AG20443 (cell line): Measurements from ENCODE around the gene DNAH10.

Source experiments
- DNase-seq: peaks from one replicate; pipeline ENCODE4 v3.0.0; 2012; ENCODE audit warnings: low spot score, mixed read lengths

The DNAH10 gene

DNA sequence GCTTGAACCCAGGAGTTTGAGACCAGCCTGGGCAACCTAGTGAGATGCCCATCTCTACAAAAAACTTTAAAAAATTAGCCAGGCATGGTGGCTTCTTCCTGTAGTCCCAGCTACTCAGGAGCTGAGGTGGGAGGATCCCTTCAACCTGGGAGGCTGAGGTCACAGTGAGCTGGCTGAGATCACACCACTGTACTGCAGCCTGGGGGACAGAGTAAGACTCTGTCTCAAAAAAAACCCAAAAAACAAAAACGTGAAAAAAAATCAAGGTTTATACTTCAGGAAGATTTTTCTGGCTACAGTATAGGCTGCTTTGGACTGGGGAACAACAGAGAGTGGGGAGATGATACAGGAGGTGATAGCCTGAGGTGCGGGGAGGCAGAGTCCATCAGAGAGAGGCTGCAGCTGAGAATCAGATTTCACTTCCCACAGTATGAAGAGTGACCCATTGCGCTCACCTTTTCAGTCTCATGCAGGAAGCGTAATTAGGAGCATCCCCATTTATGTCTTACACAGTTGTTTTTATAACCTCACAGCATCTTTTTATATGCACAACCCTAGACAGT is 28.9 kb downstream of the DNAH10 start:
- DNase-seq = no peak

DNA sequence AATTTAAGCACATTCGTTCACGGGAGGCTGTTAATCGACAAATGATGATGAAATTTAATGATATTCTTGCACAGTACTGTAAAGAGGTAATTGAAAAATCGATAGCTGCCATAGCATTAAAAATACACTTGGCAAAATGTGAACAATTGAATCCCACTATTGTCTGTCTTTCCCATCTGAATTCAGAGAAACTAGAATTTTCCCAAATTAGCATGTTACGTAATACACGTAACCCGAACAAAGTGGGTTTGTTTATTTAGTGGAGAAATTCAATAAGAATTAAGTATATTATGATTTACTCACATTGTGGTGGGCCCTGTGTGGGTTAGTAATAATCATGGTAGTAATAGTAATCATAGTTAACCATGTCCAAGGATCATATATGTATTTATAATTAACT is 31.9 kb downstream of the DNAH10 start:
- no peak for DNase-seq

DNA sequence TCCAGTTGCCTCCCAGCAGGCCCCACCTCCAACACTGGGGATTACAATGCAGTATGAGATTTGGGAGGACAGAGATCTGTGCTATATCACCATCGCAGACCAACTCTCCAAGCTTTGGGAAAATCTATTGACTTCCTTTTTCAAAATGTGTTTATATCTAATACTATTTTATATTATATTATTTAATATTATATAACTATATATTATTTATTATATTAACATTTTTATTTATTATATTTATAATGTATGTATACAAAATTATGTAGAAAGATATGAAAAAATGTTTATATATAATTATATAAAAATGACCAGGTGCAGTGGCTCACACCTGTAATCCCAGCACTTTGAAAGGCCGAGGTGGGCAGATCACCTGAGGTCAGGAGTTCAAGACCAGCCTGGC is 36.4 kb downstream of the DNAH10 start:
- no peak for DNase-seq

DNA sequence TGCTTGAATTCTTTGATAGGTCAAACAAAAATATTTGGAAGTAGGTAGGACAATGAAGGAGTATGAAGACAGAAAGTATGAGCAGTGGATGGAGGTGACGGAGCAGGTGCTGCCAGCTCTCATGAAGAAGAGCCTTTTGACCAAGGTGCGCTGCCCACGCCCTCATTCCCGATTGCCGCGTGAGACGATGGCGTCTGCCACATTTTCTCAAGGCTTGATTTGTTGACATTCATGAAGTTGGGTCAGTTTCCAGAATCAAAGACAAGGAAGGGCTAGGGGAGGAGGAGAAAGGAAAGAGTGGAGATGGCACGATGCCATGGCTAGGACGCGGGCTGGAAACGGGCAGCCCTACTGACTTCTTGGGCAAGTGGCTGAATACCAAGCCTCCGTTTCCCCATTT is 37.1 kb downstream of the DNAH10 start:
- no peak for DNase-seq

DNA sequence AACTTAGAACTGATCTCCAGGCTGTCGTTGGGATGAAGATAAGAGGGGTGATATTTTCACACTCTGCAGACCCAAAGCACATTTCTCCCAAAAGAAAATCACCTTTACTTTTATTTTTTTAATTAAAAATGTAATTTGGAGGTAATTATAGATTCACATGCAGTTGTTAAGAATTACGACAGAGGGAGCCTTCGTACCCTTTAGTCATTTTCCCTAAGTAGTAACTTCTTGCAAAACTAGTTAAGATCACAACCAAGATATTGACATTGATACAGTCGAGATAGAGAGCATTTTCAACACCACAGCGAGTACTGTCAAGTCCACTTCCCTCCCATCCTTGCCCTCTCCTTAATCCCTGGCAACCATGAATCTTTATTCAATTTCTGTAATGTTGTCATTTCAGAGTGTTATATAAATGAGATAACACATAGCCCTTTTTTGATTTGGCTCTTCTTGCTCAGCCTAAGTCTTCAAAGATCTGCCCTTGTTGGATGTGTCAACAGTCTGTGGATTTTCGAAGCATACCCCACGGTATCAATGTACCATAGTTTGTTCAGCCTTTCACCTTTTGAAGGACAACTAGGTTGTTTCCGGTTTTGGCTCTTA is 39.6 kb downstream of the DNAH10 start:
- DNase-seq = peak; percentile 43

DNA sequence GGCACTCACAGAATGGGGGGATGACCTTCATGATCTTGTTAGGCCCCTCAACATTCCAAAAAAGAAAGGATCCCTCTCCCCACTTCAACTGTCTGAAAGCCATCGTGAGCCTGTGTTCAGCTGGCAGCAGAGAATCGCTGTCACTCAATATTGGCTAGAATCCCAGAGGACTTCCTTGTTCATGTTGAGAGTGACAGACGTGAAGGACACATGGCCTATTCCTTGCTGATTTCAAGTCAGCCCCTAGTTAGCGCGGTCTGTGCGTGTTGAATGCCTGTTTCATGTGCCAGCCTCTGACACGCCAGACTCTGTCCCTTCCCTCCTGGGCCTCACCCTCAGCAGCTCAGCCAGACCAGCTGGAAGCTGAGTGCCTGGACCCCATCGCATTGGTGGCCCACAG is 43.1 kb downstream of the DNAH10 start:
- no peak for DNase-seq

DNA sequence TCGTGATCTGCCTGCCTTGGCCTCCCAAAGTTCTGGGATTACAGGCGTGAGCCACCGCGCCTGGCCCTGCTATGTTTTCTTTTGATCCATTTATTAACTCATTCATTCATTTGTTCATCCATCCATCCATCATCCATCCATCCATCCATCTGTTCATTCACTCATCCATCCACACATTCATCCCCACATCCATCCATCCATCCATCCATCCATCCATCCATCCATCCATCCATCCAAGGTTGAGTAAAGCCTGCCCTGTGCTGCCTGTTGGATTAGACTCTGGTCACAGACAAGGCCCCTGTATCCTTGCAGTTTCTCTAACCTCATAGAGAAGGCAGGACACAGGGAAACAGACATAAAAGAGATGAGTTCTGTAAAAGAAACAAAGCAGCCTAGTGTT is 44.9 kb downstream of the DNAH10 start:
- no peak for DNase-seq

DNA sequence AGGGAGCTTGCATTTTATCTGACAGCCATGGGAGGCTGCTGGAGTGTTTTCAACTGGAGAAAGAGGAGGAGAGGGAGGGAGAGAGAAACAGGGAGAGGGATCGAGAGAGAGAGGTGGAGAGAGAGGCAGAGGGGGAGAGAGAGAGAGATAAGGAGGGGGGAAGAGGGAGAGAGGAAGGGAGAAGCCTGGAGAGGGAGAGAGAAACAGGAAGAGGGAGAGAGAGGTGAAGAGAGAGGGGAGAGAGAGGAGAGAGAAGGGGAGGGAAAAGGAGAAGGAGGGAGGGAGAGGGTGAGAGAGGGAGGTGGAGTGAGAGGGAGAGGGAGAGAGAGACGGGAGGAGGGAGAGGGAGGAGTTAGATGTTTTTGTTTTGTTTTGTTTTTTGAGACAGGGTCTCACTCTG is 45.6 kb downstream of the DNAH10 start:
- DNase-seq = no peak

DNA sequence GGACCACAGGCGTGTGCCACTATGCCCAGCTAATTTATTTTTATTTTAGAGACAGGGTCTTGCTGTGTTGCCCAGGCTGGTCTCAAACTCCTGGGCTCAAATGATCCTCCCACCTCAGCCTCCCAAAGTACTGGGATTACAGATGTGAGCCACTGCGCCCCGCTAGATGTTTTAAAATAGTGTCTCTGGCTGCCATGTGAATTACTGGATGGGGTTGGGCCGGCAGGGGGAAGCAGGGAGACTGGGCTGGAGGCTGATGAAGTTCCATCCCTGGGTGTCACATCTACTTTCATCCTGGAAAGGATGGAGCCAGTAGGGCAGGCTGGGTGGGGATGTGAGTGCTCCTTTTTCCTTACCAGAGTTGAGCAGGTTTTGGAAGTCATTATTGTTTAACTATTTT is 46.1 kb downstream of the DNAH10 start:
- DNase-seq = peak; percentile 66

DNA sequence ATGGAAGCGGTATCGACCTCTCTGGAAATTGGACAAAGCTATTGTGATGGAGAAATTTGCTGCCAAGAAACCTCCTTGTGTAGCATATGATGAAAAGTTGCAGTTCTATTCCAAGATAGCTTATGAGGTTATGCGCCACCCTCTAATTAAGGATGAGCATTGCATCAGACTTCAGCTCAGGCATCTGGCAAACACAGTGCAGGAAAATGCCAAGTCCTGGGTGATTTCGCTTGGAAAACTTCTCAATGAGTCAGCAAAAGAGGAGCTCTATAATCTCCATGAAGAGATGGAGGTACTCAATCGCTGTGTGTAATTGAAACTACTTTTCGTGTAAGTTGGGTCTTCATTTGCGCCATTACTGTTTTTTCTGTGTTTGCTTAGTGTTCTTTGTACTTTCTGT is 51.2 kb downstream of the DNAH10 start:
- peak; percentile 69 for DNase-seq

DNA sequence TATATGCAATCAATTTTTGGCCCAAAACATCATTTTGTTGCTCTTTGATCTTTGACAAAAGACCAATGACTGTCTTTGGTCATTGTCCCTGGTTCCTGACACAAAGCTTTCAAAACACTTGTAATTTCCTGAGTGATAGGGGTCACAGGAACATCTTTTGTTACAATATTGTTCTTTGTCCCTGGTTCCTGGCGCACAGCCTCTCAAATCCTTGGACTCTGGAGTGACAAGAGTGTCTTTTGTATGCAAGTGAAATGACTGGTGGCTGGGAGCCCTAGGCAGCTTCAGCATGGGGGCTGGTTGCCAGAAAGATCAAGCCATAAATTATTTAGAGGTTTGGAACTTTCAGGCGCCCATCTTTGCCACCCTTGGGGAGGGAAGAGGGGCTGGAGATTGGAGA is 53.9 kb downstream of the DNAH10 start:
- DNase-seq = no peak

DNA sequence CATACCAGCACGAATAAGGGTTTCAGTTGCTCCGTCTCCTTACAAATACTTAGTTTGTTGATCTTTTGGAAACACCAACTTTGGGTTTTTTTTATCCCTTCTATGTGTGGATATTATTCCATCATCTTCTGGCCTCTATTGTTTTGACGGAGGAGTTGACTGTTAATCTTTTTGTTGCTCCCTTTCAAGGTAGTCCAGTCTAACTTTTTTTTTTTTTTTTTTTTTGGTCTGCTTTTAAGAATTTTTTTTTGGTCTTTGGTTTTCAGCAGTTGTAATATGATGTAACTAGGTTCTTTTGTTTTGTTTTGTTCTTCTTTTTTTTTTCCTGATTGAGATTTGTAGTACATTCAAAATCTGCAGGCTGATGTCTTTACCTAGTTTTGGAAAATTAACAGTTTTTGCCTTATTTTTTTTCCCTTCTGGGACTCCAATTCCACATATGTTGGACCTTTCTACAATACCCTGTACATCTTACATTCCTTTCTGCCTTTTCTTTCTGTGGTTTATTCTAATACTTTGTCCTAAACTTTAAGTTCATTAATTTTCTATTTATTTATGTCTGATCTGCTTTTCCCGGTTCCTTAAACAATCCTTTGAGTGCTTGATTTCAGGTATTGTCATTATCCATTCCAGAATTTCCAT is 54.9 kb downstream of the DNAH10 start:
- DNase-seq = no peak

DNA sequence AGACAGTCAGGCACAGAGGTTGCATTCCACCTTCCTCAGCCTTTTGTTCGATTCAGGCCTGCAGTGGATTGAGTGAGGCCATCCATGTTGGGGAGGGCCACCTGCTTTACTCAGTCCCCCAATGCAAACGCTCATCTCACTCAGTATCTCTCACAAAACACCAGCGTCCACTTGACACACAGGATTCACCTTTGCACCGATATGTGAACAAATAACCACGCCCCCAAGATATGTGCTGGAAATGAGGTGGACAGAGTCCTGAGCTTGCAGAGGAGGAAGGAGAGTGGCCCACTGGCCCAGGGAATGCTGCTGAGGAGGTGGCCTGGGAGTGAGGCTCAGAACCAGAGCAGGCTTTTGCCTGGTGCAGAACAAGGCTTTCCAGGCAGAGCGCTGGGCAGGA is 60.7 kb downstream of the DNAH10 start:
- DNase-seq = no peak

DNA sequence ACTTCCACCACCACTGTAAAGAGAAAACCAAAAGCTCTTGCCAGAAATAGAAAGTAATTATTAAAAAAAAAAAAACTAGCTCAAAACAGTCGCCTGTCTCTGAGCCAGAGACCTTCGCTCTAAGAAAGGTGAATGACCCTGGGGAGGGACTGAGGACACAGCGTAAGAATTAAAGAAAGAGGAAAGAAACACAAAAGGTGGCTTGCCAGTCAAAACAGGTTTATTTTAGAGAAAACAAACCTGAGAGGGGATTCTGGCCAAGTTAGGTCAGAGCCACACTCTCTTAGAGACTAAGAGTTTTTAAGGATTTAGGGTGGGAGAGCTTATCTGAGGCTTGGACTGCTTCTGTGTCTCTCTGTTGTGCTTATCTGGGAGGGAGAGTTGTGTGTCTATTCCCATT is 66.0 kb downstream of the DNAH10 start:
- DNase-seq = no peak

DNA sequence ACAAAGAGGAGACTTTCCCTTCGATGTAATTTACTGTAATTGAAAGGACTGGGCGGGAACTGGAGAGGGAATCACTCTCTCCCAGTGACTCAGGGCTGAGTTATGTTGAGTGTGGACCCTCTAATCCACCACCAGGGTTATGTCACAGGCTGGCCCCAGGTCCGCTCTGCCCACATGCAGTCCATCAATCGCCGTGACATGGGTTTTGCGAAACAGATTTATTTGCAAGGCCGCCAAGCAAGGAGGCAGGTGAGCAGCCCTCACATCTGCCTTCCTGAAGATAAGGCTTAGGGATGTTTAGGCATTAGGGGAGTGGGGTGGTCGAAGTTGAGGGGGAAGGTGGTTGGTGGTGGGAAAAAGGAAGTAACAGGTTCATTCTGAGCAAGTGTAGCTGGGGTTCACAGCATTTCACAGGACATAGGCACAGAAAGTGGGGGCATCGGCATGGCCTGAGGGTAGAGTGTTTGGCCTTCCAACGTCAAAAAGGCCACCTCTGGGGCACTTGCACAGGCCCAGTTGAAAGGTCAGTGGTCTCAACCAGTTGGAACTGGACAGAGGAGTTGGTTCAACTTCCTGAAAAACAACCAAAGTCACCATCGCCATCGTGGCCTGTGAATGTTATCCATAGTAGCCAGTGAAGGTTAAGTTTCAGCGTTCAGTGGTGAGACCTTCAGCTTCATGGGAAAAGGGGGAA is 66.9 kb downstream of the DNAH10 start:
- no peak for DNase-seq

DNA sequence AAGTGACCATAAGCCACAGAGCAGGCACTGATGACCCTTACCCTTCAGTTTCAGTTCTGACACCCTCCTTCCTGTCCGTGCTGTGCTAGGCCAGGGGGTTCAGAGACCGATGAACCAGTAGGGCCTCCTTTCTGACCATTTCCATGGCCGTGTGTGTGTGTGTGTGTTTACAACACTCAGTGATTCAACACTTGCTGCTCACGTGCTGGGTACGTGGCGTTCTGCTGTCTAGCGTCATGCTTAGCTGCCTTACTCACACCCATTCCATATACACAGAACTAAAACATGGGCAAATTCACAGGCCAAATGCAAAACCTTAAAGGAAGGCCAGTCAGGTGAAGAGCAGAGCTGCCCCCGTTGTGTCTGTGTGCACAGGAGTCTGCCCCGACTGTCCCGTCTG is 67.5 kb downstream of the DNAH10 start:
- no peak for DNase-seq

DNA sequence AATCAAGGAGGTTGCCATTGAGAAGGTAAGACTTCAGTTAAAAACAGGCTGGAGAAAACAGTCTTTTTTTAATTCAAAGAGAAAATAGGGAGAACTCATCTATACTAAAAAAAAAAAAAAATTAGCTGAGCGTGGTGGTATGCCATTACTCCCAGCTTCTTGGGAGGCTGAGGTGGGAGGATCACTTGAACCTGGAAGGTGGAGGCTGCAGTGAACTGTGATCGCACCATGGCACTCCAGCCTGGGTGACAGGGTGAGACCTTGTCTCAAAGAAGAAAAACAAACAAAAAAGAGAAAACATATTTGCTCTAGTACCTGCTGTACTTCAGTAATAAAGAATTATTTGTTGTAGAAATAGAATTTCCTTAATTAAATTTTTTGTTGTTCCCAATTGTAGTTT is 68.6 kb downstream of the DNAH10 start:
- no peak for DNase-seq

DNA sequence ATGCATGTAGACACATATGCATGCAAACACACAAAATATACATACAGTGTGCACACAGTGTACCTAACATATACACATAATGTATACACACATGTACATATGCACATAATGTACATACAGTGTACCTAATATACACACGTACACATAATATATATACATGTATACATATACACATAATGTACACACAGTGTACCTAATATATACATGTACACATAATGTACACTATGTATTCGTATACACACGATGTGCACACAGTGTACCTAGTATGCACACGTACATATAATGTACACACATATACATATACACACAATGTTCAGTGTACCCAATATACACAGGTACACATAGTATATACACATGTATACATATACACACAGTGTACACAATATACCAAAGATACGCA is 70.0 kb downstream of the DNAH10 start:
- no peak for DNase-seq

DNA sequence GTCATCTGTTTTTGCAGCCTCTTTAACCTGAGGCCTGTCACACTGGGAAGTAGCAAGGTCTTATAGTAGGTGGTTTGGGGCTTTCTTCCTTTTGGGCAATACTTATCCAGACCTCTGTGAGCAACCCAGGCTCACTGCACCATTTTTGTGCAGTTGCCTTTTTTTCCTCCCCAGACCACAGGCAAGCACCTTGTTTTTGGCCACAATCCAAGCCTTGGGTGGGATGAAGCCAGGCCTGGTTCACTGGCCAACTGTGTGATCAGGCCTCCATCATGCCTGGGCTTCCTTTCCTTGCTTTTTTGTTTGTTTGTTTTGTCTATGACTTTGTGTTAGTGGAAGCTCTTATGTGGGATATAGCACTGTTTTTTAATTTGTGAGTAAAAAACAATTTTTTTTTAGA is 71.7 kb downstream of the DNAH10 start:
- no peak for DNase-seq

DNA sequence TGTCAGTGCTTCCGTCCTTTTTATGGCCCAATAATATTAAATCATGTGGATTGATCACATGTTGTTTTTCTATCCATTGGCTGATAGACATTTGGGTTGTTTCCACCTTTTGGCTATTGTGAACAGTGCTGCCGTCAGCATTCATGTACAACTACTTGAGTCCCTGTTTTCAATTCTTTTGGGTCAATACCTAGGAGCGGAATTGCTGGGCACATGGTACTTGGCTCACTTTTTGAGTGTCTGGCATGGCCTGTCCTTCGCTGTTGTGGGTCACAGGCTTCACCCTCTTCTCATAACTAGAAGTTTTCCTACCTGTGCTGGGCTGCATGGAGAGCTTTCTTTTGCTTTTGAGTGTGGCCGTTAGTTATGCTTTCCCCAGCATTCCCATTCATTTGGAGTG is 72.7 kb downstream of the DNAH10 start:
- DNase-seq = no peak

DNA sequence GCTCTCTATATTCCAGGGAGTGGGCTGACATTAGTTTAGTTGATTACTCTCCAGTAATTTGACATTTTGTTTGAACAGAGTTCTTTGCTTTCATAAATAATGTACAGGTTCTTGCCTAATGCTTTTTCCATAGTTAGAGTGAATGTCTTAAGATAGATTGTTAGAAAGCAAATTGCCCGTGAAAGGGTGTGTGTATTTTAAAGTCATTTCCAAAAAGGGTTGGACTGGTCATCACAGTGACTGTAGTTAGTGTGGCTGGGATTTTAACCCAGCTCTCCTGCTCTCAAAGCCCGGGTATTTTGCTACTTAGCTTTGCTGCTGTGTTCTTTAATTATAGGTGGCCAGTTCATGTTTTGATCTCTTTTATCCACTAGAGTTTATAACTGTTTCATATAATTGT is 74.2 kb downstream of the DNAH10 start:
- DNase-seq = no peak

DNA sequence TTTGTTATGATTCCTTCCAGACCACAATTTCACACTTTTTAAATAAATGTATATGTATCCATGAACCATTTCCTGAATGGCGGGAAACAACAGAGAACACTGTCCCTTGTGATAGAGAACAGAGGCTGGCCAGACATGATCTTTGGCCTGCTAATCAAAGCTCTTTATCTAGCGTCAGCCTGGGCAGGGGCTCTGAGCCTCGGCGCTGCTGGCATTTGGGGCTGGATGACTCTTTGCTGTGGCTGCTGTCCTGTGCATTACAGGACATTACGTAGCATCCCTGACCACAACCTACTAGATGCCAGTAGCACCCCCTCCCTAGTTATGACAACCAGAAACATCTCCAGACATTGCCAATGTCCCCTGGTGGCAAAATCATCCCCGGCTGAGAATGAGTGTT is 77.7 kb downstream of the DNAH10 start:
- DNase-seq = no peak

DNA sequence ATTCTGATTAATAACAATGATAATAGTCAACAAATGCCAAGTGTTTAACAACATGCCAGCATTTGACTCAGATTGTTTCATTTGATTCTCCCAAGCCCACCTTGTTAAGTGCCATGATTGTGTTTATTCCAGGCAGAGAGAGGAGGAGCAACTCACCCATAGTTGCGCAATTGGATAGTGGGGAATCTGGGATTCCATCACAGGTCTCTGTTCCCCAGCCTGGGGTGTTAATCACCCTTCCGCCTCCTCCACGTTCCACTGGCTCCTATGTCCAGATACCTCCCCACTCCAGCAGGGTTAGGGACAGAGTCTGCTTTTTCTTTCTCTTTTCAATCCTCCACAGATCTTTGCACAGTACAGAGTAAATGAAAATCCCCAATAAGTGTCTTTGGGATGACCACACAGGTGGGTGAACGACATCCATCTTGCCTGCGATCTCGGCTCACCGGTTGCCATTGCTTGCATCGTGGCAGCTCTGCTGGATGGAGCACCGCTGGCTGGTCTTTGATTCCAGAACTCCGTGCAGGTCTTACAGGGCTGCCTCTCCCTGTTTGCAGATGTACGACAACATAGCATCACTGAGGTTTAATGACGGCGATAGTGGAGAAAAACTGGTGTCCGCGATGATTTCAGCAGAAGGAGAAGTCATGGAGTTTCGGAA is 78.8 kb downstream of the DNAH10 start:
- DNase-seq = no peak
